K562 (cell line): ENCODE data around the gene LAPTM5. TPM values are rescaled to one million over a fixed set of nuclear protein-coding genes. Genes with fewer than 3 reads are reported as not detected.

Source experiments
- CHD7 ChIP-seq: fragments of 200-600 bp; sonication (generic); IDR thresholded peaks from one replicate; pipeline ENCODE4 v1.6.1; 2012; ENCODE audit warnings: mild to moderate bottlenecking, low read depth, low read length, inconsistent platforms
- E2F4 ChIP-seq: sonication (generic); formaldehyde crosslinking; IDR thresholded peaks from 2 replicates; pipeline ENCODE4 v1.8.0; 2022; ENCODE audit warnings: mild to moderate bottlenecking, low read depth, missing genetic modification reagents
- GTF3C2 ChIP-seq: IDR thresholded peaks from 3 replicates; pipeline ENCODE4 v1.6.1; 2011; ENCODE audit warnings: borderline replicate concordance, mild to moderate bottlenecking, moderate library complexity; ENCODE audit not compliant: insufficient read length; ENCODE audit errors: extremely low read depth
- PML ChIP-seq: IDR thresholded peaks from 2 replicates; pipeline ENCODE4 v1.6.1; 2012; ENCODE audit warnings: low read length, inconsistent platforms
- ZNF398 ChIP-seq: fragments of 250-450 bp; sonication (Bioruptor Pico); IDR thresholded peaks from 2 replicates; pipeline ENCODE4 v1.8.0; 2021; ENCODE audit warnings: moderate library complexity, mild to moderate bottlenecking, inconsistent platforms
- polyA plus RNA-seq, 8 experiments: library from polyadenylated mRNA; depleted of rRNA in 4 of 8; stranded (reverse) in 5 of 8; unstranded in 3 of 8; fragments of >200 nt; fragmentation: Nextera tagmentation in 2 of 8; fragmentation: Illumina TruSeq in 1 of 8; extraction: Ambion mirVana in 2 of 8; extraction: Trizol in 1 of 8; gene quantifications; 2 replicates each; pipeline versions ENCODE4 v1.2.1 to v1.2.3, GENCODE V29; 2011 to 2014; ENCODE audit warnings: inconsistent platforms in 1 of 8, missing spikeins in 1 of 8
- total RNA-seq, 7 experiments: library from RNA; depleted of rRNA in 6 of 7; stranded (reverse); fragments of >200 nt in 6 of 7; fragmentation: Illumina TruSeq in 2 of 7; extraction: Trizol in 2 of 7; gene quantifications; 2 replicates each; pipeline versions ENCODE4 v1.2.1 to v1.2.3, GENCODE V29; 2011 to 2021; ENCODE audit warnings: low replicate concordance in 1 of 7

The LAPTM5 gene
- total and polyA plus RNA-seq, 9 of the 15 experiments (the other 6 are each of a cell fraction or from before 2014, with no cell fraction given), result 2.4 to 47.3 (median 20.3) TPM

GRCh38 chr1:30753660-30754123 is 3.9 kb downstream of the LAPTM5 start (continued):
- TF ChIP-seq GTF3C2 (no peak), PML (no peak), E2F4 (CRISPR knock-in tag) (no peak), CHD7 (no peak), ZNF398 (CRISPR knock-in tag) (no peak)
